ENCODE data around the gene HAUS1.
A peak's percentile ranks its signal among the peaks of the same experiment; 100 is the strongest.
"Not testable (repeated sequence)": the region's sequence is repeated elsewhere in the genome, so short reads cannot be mapped to it uniquely, and the experiment has no call there.

HAUS1 gene

GRCh38 chr18:46156124-46156745 is 52.0 kb downstream of the HAUS1 start:
- no peak for DNase-seq (ENCODE audit: low read depth in 1 of 2, low spot score in 1 of 2)

- no peak for DNase-seq (ENCODE audit: low read depth in 1 of 2, low spot score in 1 of 2)
These were observed 52.7 kb downstream of the HAUS1 start for GRCh38 chr18:46156843-46157242.

GRCh38 chr18:46158499-46158898 is 54.3 kb downstream of the HAUS1 start:
- no peak for DNase-seq (ENCODE audit: low read depth in 1 of 2, low spot score in 1 of 2)

- no peak for DNase-seq (ENCODE audit: low read depth in 1 of 2, low spot score in 1 of 2)
These were observed 56.0 kb downstream of the HAUS1 start for GRCh38 chr18:46160050-46160798.

GRCh38 chr18:46160840-46161239 is 56.7 kb downstream of the HAUS1 start:
- not testable (repeated sequence) for DNase-seq (ENCODE audit: low read depth in 1 of 2, low spot score in 1 of 2)

- no peak for DNase-seq (ENCODE audit: low read depth in 1 of 2, low spot score in 1 of 2)
These were observed 57.7 kb downstream of the HAUS1 start for GRCh38 chr18:46161703-46162396.

- no peak for DNase-seq (ENCODE audit: low read depth in 1 of 2, low spot score in 1 of 2)
These were observed 58.9 kb downstream of the HAUS1 start for GRCh38 chr18:46163091-46163490.

GRCh38 chr18:46163941-46164499 is 59.8 kb downstream of the HAUS1 start:
- DNase-seq (ENCODE audit: low read depth in 1 of 2, low spot score in 1 of 2) = no peak

GRCh38 chr18:46164502-46164901 is 60.3 kb downstream of the HAUS1 start:
- DNase-seq (ENCODE audit: low read depth in 1 of 2, low spot score in 1 of 2) = not testable (repeated sequence)

- no peak for DNase-seq (ENCODE audit: low read depth in 1 of 2, low spot score in 1 of 2)
These were observed 60.7 kb downstream of the HAUS1 start for GRCh38 chr18:46164920-46165319.

GRCh38 chr18:46166261-46166970 is 62.2 kb downstream of the HAUS1 start:
- no peak for DNase-seq (ENCODE audit: low read depth in 1 of 2, low spot score in 1 of 2)

- no peak for DNase-seq (ENCODE audit: low read depth in 1 of 2, low spot score in 1 of 2)
These were observed 63.8 kb downstream of the HAUS1 start for GRCh38 chr18:46167971-46168370.

GRCh38 chr18:46169464-46169941 is 65.3 kb downstream of the HAUS1 start:
- DNase-seq (ENCODE audit: low read depth in 1 of 2, low spot score in 1 of 2) = no peak

- no peak for DNase-seq (ENCODE audit: low read depth in 1 of 2, low spot score in 1 of 2)
These were observed 67.1 kb downstream of the HAUS1 start for GRCh38 chr18:46171331-46171730.

GRCh38 chr18:46173393-46174341 is 69.5 kb downstream of the HAUS1 start:
- DNase-seq (ENCODE audit: low read depth in 1 of 2, low spot score in 1 of 2) = peak; percentile 86 to 90

GRCh38 chr18:46174342-46175041 is 70.3 kb downstream of the HAUS1 start:
- DNase-seq (ENCODE audit: low read depth in 1 of 2, low spot score in 1 of 2) = peak; percentile 21 to 29

GRCh38 chr18:46176001-46176400 is 71.8 kb downstream of the HAUS1 start:
- no peak for DNase-seq (ENCODE audit: low read depth in 1 of 2, low spot score in 1 of 2)
